ENCODE measurements around the gene MOV10L1. TPM values are rescaled to one million over a fixed set of nuclear protein-coding genes. Genes with fewer than 3 reads are reported as not detected.
A peak's percentile ranks its signal among the peaks of the same experiment; 100 is the strongest.
"Not testable (repeated sequence)": the region's sequence is repeated elsewhere in the genome, so short reads cannot be mapped to it uniquely, and the experiment has no call there.

Gene MOV10L1
- polyA plus RNA-seq, 3 donors = 0.18 to 0.35 TPM; not detected in 1

GRCh38 chr22:50204571-50204970 lies 114.8 kb downstream of the MOV10L1 start:
- peak in 2 of 3 donors; percentile 57 to 64 for DNase-seq
- peak overlapping the region; percentile 14 to 57 (median 20) for H3K4me3 ChIP-seq (replicated peaks in 1 of 3; ENCODE audit: low read depth in 2 of 3, low read length in 3 of 3)
- H3K9ac ChIP-seq (ENCODE audit: insufficient read depth, low read length, poor library complexity, severe bottlenecking) = no peak overlapping the region
- H3K27me3 ChIP-seq (ENCODE audit: control insufficient read depth in 2 of 2, insufficient read depth in 2 of 2, low read length in 2 of 2) = no peaks in the 10 kb centered on the region
- peak overlapping the region; percentile 54 for H3K4me2 ChIP-seq (replicated peaks; ENCODE audit: extremely low read depth, low read length, poor library complexity, severe bottlenecking)
- intact Hi-C loops (cut with micrococcal nuclease) = loop anchor here in 1 of 2 donors (10.0 kb wide), 1 partner anchor 280 kb away; no protein-coding TSS in a partner anchor
- H3K27me3 Mint-ChIP-seq (ENCODE audit: low read depth in 3 of 3) = peaks cover 0 to 2% (median 2%) of the 10 kb centered on the region in 3 donors
- H3K36me3 ChIP-seq (replicated peaks in 1 of 2; ENCODE audit: control insufficient read depth in 1 of 2, insufficient read depth in 2 of 2, low read length in 2 of 2) = peaks cover 24 to 34% of the 10 kb centered on the region in 2 donors
- H3K27ac Mint-ChIP-seq = peak overlapping the region; percentile 65 to 97 (median 91)
- peaks cover 49 to 50% of the 10 kb centered on the region in 2 donors for H3K36me3 Mint-ChIP-seq
- peaks cover 57% of the 10 kb centered on the region for H3K4me1 Mint-ChIP-seq
- H3K4me3 Mint-ChIP-seq = peak overlapping the region; percentile 65 to 68
- peaks cover 65% of the 10 kb centered on the region for H4K20me1 ChIP-seq (ENCODE audit: insufficient read depth, low read length)
- peaks cover 62 to 76% of the 10 kb centered on the region in 2 donors for H3K4me1 ChIP-seq (ENCODE audit: control insufficient read depth in 1 of 2, insufficient read depth in 2 of 2, low read length in 2 of 2)
- H3K9me3 Mint-ChIP-seq = peaks cover 0 to 3% (median 0%) of the 10 kb centered on the region in 7 donors
- no peak for TF ChIP-seq CTCF (IDR thresholded peaks at IDR 0.05)
- peaks cover 63% of the 10 kb centered on the region for H3K79me2 ChIP-seq (ENCODE audit: insufficient read depth, low read length)
- no peak overlapping the region for H2AFZ ChIP-seq (ENCODE audit: insufficient read depth, low read depth, low read length, poor library complexity, severe bottlenecking)
- peak overlapping the region; percentile 57 to 66 for H3K27ac ChIP-seq (ENCODE audit: low read depth in 1 of 2, low read length in 2 of 2)
- 51% methylated on average over 4 of the region's 7 CpGs for WGBS (ENCODE audit: insufficient coverage)
- H3K9me3 ChIP-seq (replicated peaks in 1 of 2; ENCODE audit: control insufficient read depth in 1 of 2, insufficient read depth in 1 of 2, low read length in 2 of 2) = no peaks in the 10 kb centered on the region

GRCh38 chr22:50204998-50205397 lies 115.2 kb downstream of the MOV10L1 start:
- Histone ChIP-seq H3K4me1 (ENCODE audit: control insufficient read depth in 1 of 2, insufficient read depth in 2 of 2, low read length in 2 of 2) (peaks cover 58 to 74% of the 10 kb centered on the region in 2 donors), H4K20me1 (ENCODE audit: insufficient read depth, low read length) (peaks cover 67% of the 10 kb centered on the region), H3K4me2 (replicated peaks; ENCODE audit: extremely low read depth, low read length, poor library complexity, severe bottlenecking) (peak overlapping the region; percentile 54), H3K27ac (ENCODE audit: low read depth in 1 of 2, low read length in 2 of 2) (peak overlapping the region; percentile 57 to 66), H3K4me3 (replicated peaks in 1 of 3; ENCODE audit: low read depth in 2 of 3, low read length in 3 of 3) (peak overlapping the region; percentile 14 to 57 (median 20)), H3K79me2 (ENCODE audit: insufficient read depth, low read length) (peaks cover 66% of the 10 kb centered on the region), H3K36me3 (replicated peaks in 1 of 2; ENCODE audit: control insufficient read depth in 1 of 2, insufficient read depth in 2 of 2, low read length in 2 of 2) (peaks cover 26 to 34% of the 10 kb centered on the region in 2 donors)
- H3K9ac ChIP-seq (ENCODE audit: insufficient read depth, low read length, poor library complexity, severe bottlenecking); H3K9me3 Mint-ChIP-seq; H3K27me3 ChIP-seq (ENCODE audit: control insufficient read depth in 2 of 2, insufficient read depth in 2 of 2, low read length in 2 of 2); H3K9me3 ChIP-seq (replicated peaks in 1 of 2; ENCODE audit: control insufficient read depth in 1 of 2, insufficient read depth in 1 of 2, low read length in 2 of 2); H3K27me3 Mint-ChIP-seq (ENCODE audit: low read depth in 3 of 3); H2AFZ ChIP-seq (ENCODE audit: insufficient read depth, low read depth, low read length, poor library complexity, severe bottlenecking): not testable (repeated sequence)
- WGBS (ENCODE audit: insufficient coverage) = 45% methylated on average over 9 of the region's 9 CpGs
- DNase-seq = peak in 1 of 3 donors; percentile 37
- peak overlapping the region; percentile 65 to 97 (median 91) for H3K27ac Mint-ChIP-seq
- H3K4me3 Mint-ChIP-seq = peak overlapping the region; percentile 65 to 68
- H3K4me1 Mint-ChIP-seq = peaks cover 57% of the 10 kb centered on the region
- intact Hi-C loops (cut with micrococcal nuclease) = loop anchor here in 1 of 2 donors (5.0 to 10.0 kb wide), 2 partner anchors 33 to 280 kb away; partner anchors contain the start of gene PANX2
- H3K36me3 Mint-ChIP-seq = peaks cover 51 to 53% of the 10 kb centered on the region in 2 donors

Measured in CD14-positive monocyte (primary cell).